OCI-LY1 (cell line): Measurements from ENCODE around the gene OR4C46.

Source experiments
- CTCF ChIP-seq: fragments of 200-600 bp; sonication (generic), shearing (Covaris generic); IDR thresholded peaks from 2 replicates; pipeline ENCODE4 v1.5.1; 2017; ENCODE audit warnings: mild to moderate bottlenecking, antibody characterized with exemption, low read length, moderate library complexity, mixed read lengths
- EZH2 ChIP-seq: fragments of 200-600 bp; sonication (generic), shearing (Covaris generic); IDR thresholded peaks from 2 replicates; pipeline ENCODE4 v1.8.0; 2017; ENCODE audit warnings: borderline replicate concordance, mixed run types, mild to moderate bottlenecking, antibody characterized with exemption, low read length, moderate library complexity, mixed read lengths

- no peak for TF ChIP-seq EZH2
- TF ChIP-seq CTCF: no peak; the same call in 1 of the 2 replicates
Measured at GRCh38 chr11:54558919-54559318, 44.9 kb downstream of the OR4C46 start.
